Measurements from ENCODE around the gene ASPA.

Gene ASPA

DNA sequence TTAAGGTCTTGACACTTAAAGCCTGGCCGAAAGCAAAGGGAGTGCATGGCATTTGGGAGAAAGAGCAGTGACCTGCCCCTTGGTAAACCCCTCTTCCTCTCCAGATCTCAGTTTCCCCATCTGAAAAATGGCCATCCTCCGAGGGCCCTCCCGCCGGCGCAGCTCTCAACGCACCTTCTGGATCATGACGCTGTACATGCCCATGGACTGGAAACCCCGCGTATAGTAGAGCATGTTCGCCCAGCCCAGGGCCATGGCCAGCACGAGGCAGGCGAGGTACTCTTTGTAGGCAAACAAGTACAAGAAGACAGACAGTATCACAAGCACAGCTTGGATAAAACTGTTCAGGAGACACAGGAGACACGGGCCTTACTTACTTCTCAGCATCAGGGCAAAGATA lies 48.2 kb downstream of the ASPA start:
- Histone ChIP-seq H3K4me3 (ENCODE audit: insufficient read depth, low read depth, low read length) (no peak overlapping the region), H3K4me1 (ENCODE audit: control insufficient read depth, insufficient read depth, low read length) (peaks cover 23% of the 10 kb centered on the region), H3K27ac (ENCODE audit: insufficient read depth, low read depth, low read length, poor library complexity, severe bottlenecking) (no peak overlapping the region), H3K36me3 (ENCODE audit: control insufficient read depth, insufficient read depth, low read length) (no peaks in the 10 kb centered on the region), H3K9me3 (ENCODE audit: control insufficient read depth, low read length) (no peaks in the 10 kb centered on the region), H3K27me3 (ENCODE audit: control insufficient read depth, insufficient read depth, low read length, poor library complexity, severe bottlenecking) (no peaks in the 10 kb centered on the region)
- 89 to 94% methylated on average over 13 of the region's 13 CpGs for WGBS, 2 experiments

DNA sequence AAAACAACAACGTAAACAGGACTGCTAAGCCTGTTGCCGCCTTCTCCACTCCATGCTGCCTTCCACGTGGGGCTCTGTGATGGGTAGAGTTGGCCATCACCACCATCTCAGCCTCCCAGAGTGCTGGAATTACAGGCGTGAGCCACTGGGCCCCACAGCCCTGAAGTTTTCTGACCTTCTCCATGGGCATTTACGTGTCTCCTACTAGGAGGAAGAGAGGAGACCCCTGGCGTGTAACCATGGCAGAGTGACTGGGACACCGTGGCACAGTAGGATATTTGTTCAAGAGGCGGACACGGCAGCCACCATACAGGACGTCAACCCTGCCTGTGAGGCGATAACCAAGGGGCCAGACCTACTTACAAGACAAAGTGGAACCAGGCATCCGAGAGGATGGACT lies 50.7 kb downstream of the ASPA start:
- 93 to 95% methylated on average over 12 of the region's 12 CpGs for WGBS, 2 experiments
- H3K4me3 ChIP-seq (ENCODE audit: insufficient read depth, low read depth, low read length): no peak overlapping the region
- no peak overlapping the region for H3K27ac ChIP-seq (ENCODE audit: insufficient read depth, low read depth, low read length, poor library complexity, severe bottlenecking)
- no peaks in the 10 kb centered on the region for H3K27me3 ChIP-seq (ENCODE audit: control insufficient read depth, insufficient read depth, low read length, poor library complexity, severe bottlenecking)
- no peaks in the 10 kb centered on the region for H3K9me3 ChIP-seq (ENCODE audit: control insufficient read depth, low read length)
- H3K4me1 ChIP-seq (ENCODE audit: control insufficient read depth, insufficient read depth, low read length): peaks cover 45% of the 10 kb centered on the region
- H3K36me3 ChIP-seq (ENCODE audit: control insufficient read depth, insufficient read depth, low read length): no peaks in the 10 kb centered on the region

DNA sequence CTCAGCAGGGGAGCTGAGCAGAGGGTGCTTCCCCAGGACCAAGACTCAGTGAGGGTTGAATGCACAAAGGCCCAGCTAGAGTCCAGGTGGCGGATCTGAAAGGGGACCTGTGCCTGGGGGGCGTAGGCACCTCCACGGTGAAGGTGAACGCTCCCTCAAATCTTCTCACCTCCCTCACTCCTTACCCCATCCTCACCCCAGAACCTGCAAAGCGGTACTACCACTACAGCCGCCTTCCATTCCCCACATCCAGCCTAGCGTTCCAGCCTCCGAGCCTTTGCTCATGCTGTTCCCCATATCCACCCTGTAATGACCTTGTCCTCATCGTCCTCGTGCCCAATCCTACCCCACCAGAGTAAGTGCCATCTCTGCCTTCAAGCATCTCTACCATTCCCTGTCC lies 51.2 kb downstream of the ASPA start:
- H3K36me3 ChIP-seq (ENCODE audit: control insufficient read depth, insufficient read depth, low read length): no peaks in the 10 kb centered on the region
- H3K27me3 ChIP-seq (ENCODE audit: control insufficient read depth, insufficient read depth, low read length, poor library complexity, severe bottlenecking): no peaks in the 10 kb centered on the region
- 76 to 77% methylated on average over 10 of the region's 10 CpGs for WGBS, 2 experiments
- H3K4me1 ChIP-seq (ENCODE audit: control insufficient read depth, insufficient read depth, low read length): peaks cover 50% of the 10 kb centered on the region
- H3K4me3 ChIP-seq (ENCODE audit: insufficient read depth, low read depth, low read length): no peak overlapping the region
- no peaks in the 10 kb centered on the region for H3K9me3 ChIP-seq (ENCODE audit: control insufficient read depth, low read length)
- H3K27ac ChIP-seq (ENCODE audit: insufficient read depth, low read depth, low read length, poor library complexity, severe bottlenecking): no peak overlapping the region

DNA sequence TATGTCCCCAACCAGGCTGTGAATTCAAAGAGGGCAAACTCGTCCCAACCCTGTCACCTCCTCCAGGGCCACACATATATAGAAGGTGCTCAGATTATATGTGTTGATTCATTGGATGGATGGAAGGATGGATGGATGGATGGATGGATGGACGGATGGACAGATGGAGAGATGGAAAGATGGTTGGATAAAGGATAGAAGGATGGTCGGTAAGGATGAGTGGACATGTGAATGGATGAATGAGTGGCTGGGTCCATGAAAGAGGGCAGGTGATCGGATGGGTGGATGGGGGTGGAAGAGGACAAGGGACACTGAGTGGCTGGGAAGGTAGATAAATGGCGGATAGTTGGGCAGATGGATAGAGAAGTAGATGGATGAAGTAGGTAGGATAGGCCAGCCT lies 51.7 kb downstream of the ASPA start:
- Histone ChIP-seq H3K27me3 (ENCODE audit: control insufficient read depth, insufficient read depth, low read length, poor library complexity, severe bottlenecking) (no peaks in the 10 kb centered on the region), H3K4me3 (ENCODE audit: insufficient read depth, low read depth, low read length) (no peak overlapping the region), H3K9me3 (ENCODE audit: control insufficient read depth, low read length) (no peaks in the 10 kb centered on the region), H3K36me3 (ENCODE audit: control insufficient read depth, insufficient read depth, low read length) (no peaks in the 10 kb centered on the region), H3K27ac (ENCODE audit: insufficient read depth, low read depth, low read length, poor library complexity, severe bottlenecking) (no peak overlapping the region), H3K4me1 (ENCODE audit: control insufficient read depth, insufficient read depth, low read length) (peaks cover 53% of the 10 kb centered on the region)
- 95 to 99% methylated on average over 5 of the region's 5 CpGs for WGBS, 2 experiments

DNA sequence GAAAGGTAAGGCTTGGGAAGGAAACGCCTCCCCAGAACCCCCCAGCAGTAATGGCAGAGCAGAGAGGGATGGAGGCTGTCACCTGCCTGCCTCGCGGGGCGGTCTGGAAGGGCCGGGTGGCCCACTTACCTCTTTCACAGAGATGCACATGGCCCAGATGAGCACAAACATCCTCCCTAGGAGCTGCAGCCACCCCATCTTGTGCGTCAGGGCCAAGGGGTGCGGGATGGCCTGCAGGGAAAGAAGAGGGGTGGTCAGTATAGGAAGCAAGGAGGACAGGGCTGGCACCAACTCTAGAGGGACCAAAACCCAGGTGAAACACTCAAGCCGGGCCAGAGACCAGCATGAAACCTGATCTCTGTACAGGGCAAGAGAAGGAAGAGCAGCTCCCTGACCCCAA lies 52.1 kb downstream of the ASPA start:
- Histone ChIP-seq H3K36me3 (ENCODE audit: control insufficient read depth, insufficient read depth, low read length) (no peaks in the 10 kb centered on the region), H3K27me3 (ENCODE audit: control insufficient read depth, insufficient read depth, low read length, poor library complexity, severe bottlenecking) (no peaks in the 10 kb centered on the region), H3K27ac (ENCODE audit: insufficient read depth, low read depth, low read length, poor library complexity, severe bottlenecking) (no peak overlapping the region), H3K4me3 (ENCODE audit: insufficient read depth, low read depth, low read length) (no peak overlapping the region), H3K4me1 (ENCODE audit: control insufficient read depth, insufficient read depth, low read length) (peaks cover 53% of the 10 kb centered on the region), H3K9me3 (ENCODE audit: control insufficient read depth, low read length) (no peaks in the 10 kb centered on the region)
- 96% methylated on average over 7 to 8 of the region's 8 CpGs for WGBS, 2 experiments

DNA sequence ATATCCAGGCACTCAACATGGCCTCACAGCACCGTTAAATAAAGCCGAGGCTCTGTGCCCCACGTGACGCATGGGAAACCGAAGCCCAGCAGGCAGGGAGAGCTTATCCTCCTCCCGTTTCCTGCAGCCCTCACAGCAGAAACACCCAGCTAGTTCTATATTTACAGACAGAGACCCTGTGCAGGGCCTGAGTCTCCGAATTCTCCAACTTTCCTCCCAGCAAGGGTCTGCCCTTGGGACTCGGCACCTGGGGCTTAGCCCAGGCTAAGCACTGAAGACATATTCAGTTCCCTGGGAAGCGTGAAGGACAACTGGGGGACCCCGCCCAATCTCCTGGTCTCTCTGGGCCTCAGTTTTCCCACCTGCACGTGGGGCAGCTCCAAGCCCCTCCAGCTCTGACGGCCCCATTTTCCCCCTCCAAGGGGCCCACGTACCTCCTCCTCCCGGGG lies 52.6 kb downstream of the ASPA start:
- H3K4me1 ChIP-seq (ENCODE audit: control insufficient read depth, insufficient read depth, low read length): peaks cover 53% of the 10 kb centered on the region
- H3K9me3 ChIP-seq (ENCODE audit: control insufficient read depth, low read length): no peaks in the 10 kb centered on the region
- H3K27me3 ChIP-seq (ENCODE audit: control insufficient read depth, insufficient read depth, low read length, poor library complexity, severe bottlenecking): no peaks in the 10 kb centered on the region
- 83 to 85% methylated on average over 14 of the region's 14 CpGs for WGBS, 2 experiments
- no peak overlapping the region for H3K4me3 ChIP-seq (ENCODE audit: insufficient read depth, low read depth, low read length)
- peak overlapping the region; percentile 1 for H3K27ac ChIP-seq (ENCODE audit: insufficient read depth, low read depth, low read length, poor library complexity, severe bottlenecking)
- no peaks in the 10 kb centered on the region for H3K36me3 ChIP-seq (ENCODE audit: control insufficient read depth, insufficient read depth, low read length)

DNA sequence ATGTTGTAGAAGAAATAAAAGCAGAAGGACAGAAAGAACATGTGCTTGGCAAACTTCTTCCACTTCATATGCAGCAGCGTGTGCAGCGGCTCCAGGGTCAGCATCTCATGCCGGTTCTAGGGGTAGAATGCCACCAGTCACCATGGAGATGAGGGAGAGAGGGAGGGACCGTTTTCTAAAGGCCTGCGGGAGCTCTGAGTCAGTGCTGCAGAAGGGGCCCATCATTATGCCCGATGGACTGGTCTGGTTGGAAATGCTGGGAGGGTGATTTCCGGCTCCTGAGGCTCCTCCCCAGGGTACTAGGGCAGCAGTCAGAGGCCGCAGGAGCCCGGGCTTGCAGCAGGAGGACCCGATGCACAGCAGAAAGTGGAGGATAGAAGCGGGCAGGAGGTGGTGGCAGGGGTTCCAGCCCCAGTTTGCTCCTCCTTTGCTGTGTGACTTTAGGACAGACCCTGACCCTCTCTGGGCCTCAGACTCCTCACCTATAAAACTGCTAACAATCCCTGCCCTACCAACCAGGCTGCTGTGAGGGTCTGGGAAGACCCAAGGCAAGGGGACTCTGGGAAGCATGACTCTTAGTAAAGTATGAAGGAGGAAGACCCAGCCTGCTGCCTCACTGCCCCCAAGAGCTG lies 53.2 kb downstream of the ASPA start:
- H3K27me3 ChIP-seq (ENCODE audit: control insufficient read depth, insufficient read depth, low read length, poor library complexity, severe bottlenecking): no peaks in the 10 kb centered on the region
- peak overlapping the region; percentile 1 for H3K27ac ChIP-seq (ENCODE audit: insufficient read depth, low read depth, low read length, poor library complexity, severe bottlenecking)
- WGBS, 2 experiments: 39 to 43% methylated on average over 11 of the region's 11 CpGs
- H3K36me3 ChIP-seq (ENCODE audit: control insufficient read depth, insufficient read depth, low read length): no peaks in the 10 kb centered on the region
- no peaks in the 10 kb centered on the region for H3K9me3 ChIP-seq (ENCODE audit: control insufficient read depth, low read length)
- peaks cover 51% of the 10 kb centered on the region for H3K4me1 ChIP-seq (ENCODE audit: control insufficient read depth, insufficient read depth, low read length)
- no peak overlapping the region for H3K4me3 ChIP-seq (ENCODE audit: insufficient read depth, low read depth, low read length)

DNA sequence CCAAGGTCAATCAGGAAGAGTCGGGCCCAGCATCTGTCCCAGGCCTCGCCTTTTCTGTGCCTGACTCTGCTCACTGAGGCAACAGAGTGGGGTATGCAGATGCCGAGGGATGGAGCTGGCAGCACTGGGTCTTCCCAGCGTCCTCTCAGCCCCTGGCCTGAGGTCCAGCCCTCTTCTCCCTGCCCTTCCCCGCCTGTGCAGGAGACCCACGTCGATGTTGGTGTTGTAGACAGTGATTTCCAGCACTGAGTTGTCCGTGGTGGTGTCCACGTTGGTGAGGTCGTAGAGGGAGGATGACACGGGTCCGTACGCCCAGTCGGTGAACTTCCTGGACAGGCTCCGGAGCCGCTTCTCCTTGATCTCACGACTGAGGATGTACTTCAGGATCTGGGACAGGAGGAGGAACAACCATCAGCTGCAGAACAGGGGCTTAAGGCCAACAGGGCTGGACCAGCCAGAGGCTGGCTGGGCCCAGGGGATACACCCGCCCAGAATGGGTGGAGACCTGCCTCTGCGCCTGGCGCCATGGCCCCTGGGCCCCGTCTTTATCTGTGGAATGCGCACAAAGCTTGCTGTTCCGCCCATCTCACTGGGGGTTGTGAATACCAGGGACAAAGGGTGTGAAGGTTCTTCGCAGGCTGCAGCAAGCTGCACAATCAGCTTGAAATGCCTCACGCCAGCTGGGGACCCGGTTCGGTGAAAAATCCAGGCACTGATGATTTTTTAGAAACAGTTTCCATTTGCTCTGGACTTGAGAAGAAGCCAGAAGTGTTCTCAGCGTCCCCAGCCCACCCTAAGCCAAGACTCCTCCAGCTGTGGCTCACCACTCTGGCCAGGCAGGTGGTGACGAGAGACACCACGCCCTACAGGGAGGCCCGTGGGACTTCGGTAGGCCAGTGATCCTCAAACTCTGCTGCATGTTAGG lies 54.3 kb downstream of the ASPA start:
- H3K36me3 ChIP-seq (ENCODE audit: control insufficient read depth, insufficient read depth, low read length): no peaks in the 10 kb centered on the region
- no peak overlapping the region for H3K4me3 ChIP-seq (ENCODE audit: insufficient read depth, low read depth, low read length)
- no peaks in the 10 kb centered on the region for H3K9me3 ChIP-seq (ENCODE audit: control insufficient read depth, low read length)
- peaks cover 43% of the 10 kb centered on the region for H3K4me1 ChIP-seq (ENCODE audit: control insufficient read depth, insufficient read depth, low read length)
- no peaks in the 10 kb centered on the region for H3K27me3 ChIP-seq (ENCODE audit: control insufficient read depth, insufficient read depth, low read length, poor library complexity, severe bottlenecking)
- WGBS, 2 experiments: 46 to 48% methylated on average over 32 of the region's 32 CpGs
- H3K27ac ChIP-seq (ENCODE audit: insufficient read depth, low read depth, low read length, poor library complexity, severe bottlenecking): peak overlapping the region; percentile 98

DNA sequence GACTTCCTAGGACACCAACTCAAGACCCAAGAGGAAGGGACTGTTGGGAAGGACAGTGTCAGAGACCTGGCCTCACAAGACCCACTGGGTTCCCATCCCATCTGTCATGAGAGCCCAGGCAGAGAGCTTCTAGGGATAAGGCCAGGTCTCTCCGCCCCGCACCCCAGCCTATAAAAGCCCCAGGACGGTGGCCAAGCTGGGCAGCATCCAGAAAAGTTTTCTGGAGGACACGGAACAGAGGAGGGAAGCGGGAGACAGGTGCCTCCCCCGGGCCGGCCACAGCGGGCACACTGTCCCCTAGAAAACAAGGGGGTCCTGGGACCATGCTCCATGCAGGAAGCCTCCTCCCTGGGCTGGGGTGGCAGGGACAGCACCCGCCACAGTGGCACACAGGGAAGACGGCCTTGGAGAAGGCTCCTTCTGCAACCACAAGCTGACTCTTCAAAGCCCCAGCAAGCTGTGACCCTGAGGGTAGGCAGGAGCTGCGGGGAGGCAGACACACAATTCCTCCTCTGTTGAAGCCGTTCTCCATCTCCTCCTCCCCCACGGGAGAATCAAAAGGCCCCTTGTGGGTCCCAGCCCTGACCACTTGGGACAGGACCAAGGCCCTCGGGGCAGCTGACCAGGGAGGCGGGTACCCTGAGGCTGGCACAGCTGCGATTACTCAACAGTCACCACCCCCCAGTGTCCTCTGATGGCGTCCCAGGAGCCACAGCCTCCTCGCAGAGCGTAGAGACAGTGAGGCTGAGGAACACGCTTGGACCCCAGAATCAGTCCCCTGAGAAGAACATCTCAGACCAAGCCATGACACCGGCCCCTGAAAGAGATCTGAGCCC lies 55.7 kb downstream of the ASPA start:
- Histone ChIP-seq H3K36me3 (ENCODE audit: control insufficient read depth, insufficient read depth, low read length) (no peaks in the 10 kb centered on the region), H3K27ac (ENCODE audit: insufficient read depth, low read depth, low read length, poor library complexity, severe bottlenecking) (peak overlapping the region; percentile 98), H3K4me1 (ENCODE audit: control insufficient read depth, insufficient read depth, low read length) (peaks cover 43% of the 10 kb centered on the region), H3K9me3 (ENCODE audit: control insufficient read depth, low read length) (no peaks in the 10 kb centered on the region), H3K4me3 (ENCODE audit: insufficient read depth, low read depth, low read length) (no peak overlapping the region), H3K27me3 (ENCODE audit: control insufficient read depth, insufficient read depth, low read length, poor library complexity, severe bottlenecking) (no peaks in the 10 kb centered on the region)
- WGBS, 2 experiments: 81 to 83% methylated on average over 21 of the region's 21 CpGs
